Hepatocyte (in vitro differentiated cells): ENCODE results near the gene EDC3. TPM values are rescaled to one million over a fixed set of nuclear protein-coding genes. Genes with fewer than 3 reads are reported as not detected.

Experiments
- DNase-seq: peaks from one replicate; pipeline ENCODE4 v3.0.0-alpha.2; 2016; ENCODE audit warnings: low spot score
- H2AFZ ChIP-seq: fragments of 200-600 bp; sonication (generic); 2 replicates; pipeline ENCODE4 v1.6.0; 2016; ENCODE audit warnings: antibody characterized with exemption, mild to moderate bottlenecking
- H3K27ac ChIP-seq: fragments of 200-600 bp; sonication (generic); 2 replicates; pipeline ENCODE4 v1.5.1; 2016; ENCODE audit warnings: mild to moderate bottlenecking
- H3K27me3 ChIP-seq: fragments of 200-600 bp; sonication (generic); 2 replicates; pipeline ENCODE4 v1.6.1; 2016
- H3K36me3 ChIP-seq: fragments of 200-600 bp; sonication (generic); replicated peaks from 2 replicates; pipeline ENCODE4 v1.5.1; 2016; ENCODE audit warnings: low read depth; ENCODE audit not compliant: insufficient read depth
- H3K4me1 ChIP-seq: fragments of 200-600 bp; sonication (generic); 2 replicates; pipeline ENCODE4 v1.5.1; 2016; ENCODE audit warnings: mild to moderate bottlenecking, moderate library complexity; ENCODE audit not compliant: insufficient read depth
- H3K4me2 ChIP-seq: fragments of 200-600 bp; sonication (generic); 2 replicates; pipeline ENCODE4 v1.6.0; 2016
- H3K4me3 ChIP-seq: fragments of 200-600 bp; sonication (generic); 2 replicates; pipeline ENCODE4 v1.5.1; 2016; ENCODE audit warnings: mild to moderate bottlenecking
- H3K79me2 ChIP-seq: fragments of 200-600 bp; sonication (generic); 2 replicates; pipeline ENCODE4 v1.6.0; 2017; ENCODE audit warnings: mild to moderate bottlenecking
- H3K9me2 ChIP-seq: fragments of 200-600 bp; sonication (generic); replicated peaks from 2 replicates; pipeline ENCODE4 v1.6.0; 2017; ENCODE audit warnings: mild to moderate bottlenecking; ENCODE audit not compliant: insufficient read depth
- H3K9me3 ChIP-seq: fragments of 200-600 bp; sonication (generic); 2 replicates; pipeline ENCODE4 v1.5.1; 2016; ENCODE audit warnings: low read depth, mild to moderate bottlenecking
- H4K20me1 ChIP-seq: fragments of 200-600 bp; sonication (generic); 2 replicates; pipeline ENCODE4 v1.6.0; 2016; ENCODE audit warnings: mild to moderate bottlenecking; ENCODE audit not compliant: insufficient read depth, poor library complexity, severe bottlenecking
- CTCF ChIP-seq: fragments of 200-600 bp; sonication (generic); IDR thresholded peaks from 2 replicates; pipeline ENCODE4 v1.5.1; 2016; ENCODE audit warnings: antibody characterized with exemption, mild to moderate bottlenecking; ENCODE audit not compliant: poor library complexity
- EZH2 ChIP-seq: fragments of 200-600 bp; sonication (generic); IDR thresholded peaks from 2 replicates; pipeline ENCODE4 v1.6.1; 2016; ENCODE audit warnings: antibody characterized with exemption, mild to moderate bottlenecking, borderline replicate concordance
- EZH2phosphoT487 ChIP-seq: fragments of 200-600 bp; sonication (generic); IDR thresholded peaks from one replicate; pipeline ENCODE4 v1.6.1; 2018; ENCODE audit warnings: antibody characterized with exemption, mild to moderate bottlenecking, low read depth, moderate library complexity; ENCODE audit not compliant: unreplicated experiment, severe bottlenecking
- WGBS: methylation state at CpG from one replicate; pipeline ENCODE4 v1.1.6; 2016; ENCODE audit warnings: low lambda C conversion rate; ENCODE audit errors: missing lambda C conversion rate; 5-methylcytosine and 5-hydroxymethylcytosine counted together
- polyA plus RNA-seq: library from polyadenylated mRNA; unstranded; fragments of >200 nt; fragmentation: Nextera tagmentation; extraction: Ambion mirVana; gene quantifications from 2 replicates; pipeline ENCODE4 v1.2.1, GENCODE V29; 2016
- total RNA-seq: library from RNA; depleted of rRNA; stranded (reverse); fragments of >200 nt; gene quantifications from 2 replicates; pipeline ENCODE4 v1.2.3, GENCODE V29; 2014

Gene EDC3
- total and polyA plus RNA-seq, 2 experiments from 2014 or later: 11.5 to 31.4 TPM

- H4K20me1 ChIP-seq: no peaks in the 10 kb centered on the region
- no peaks in the 10 kb centered on the region for H3K9me3 ChIP-seq
- no peaks in the 10 kb centered on the region for H3K36me3 ChIP-seq
- H3K4me3 ChIP-seq: no peak overlapping the region
- no peak for DNase-seq
- H3K27me3 ChIP-seq: no peaks in the 10 kb centered on the region
- H3K4me1 ChIP-seq: no peaks in the 10 kb centered on the region
- no peak for TF ChIP-seq CTCF
- TF ChIP-seq EZH2: no peak
- no peak for TF ChIP-seq EZH2phosphoT487
- H3K27ac ChIP-seq: no peak overlapping the region
- no peaks in the 10 kb centered on the region for H3K9me2 ChIP-seq
- WGBS: 99% methylated on average over 5 of the region's 5 CpGs
- no peaks in the 10 kb centered on the region for H3K79me2 ChIP-seq
- no peak overlapping the region for H3K4me2 ChIP-seq
- no peak overlapping the region for H2AFZ ChIP-seq
These were observed 100.6 kb downstream of the EDC3 start for GRCh38 chr15:74595271-74595670.

GRCh38 chr15:74594455-74594854 is 101.4 kb downstream of the EDC3 start:
- Histone ChIP-seq H3K9me2 (no peaks in the 10 kb centered on the region), H3K27ac (no peak overlapping the region), H4K20me1 (no peaks in the 10 kb centered on the region), H2AFZ (no peak overlapping the region), H3K36me3 (no peaks in the 10 kb centered on the region), H3K4me3 (no peak overlapping the region), H3K4me1 (no peaks in the 10 kb centered on the region), H3K27me3 (no peaks in the 10 kb centered on the region), H3K4me2 (no peak overlapping the region), H3K9me3 (no peaks in the 10 kb centered on the region), H3K79me2 (no peaks in the 10 kb centered on the region)
- DNase-seq: no peak
- no peak for TF ChIP-seq CTCF
- no peak for TF ChIP-seq EZH2phosphoT487
- no peak for TF ChIP-seq EZH2
- 100% methylated on average over 4 of the region's 4 CpGs for WGBS

GRCh38 chr15:74593122-74593521 is 102.7 kb downstream of the EDC3 start:
- H4K20me1 ChIP-seq: no peaks in the 10 kb centered on the region
- H3K36me3 ChIP-seq: no peaks in the 10 kb centered on the region
- H3K27ac ChIP-seq: no peak overlapping the region
- H3K79me2 ChIP-seq: no peaks in the 10 kb centered on the region
- H3K4me1 ChIP-seq: no peaks in the 10 kb centered on the region
- H3K9me3 ChIP-seq: no peaks in the 10 kb centered on the region
- DNase-seq: no peak
- no peaks in the 10 kb centered on the region for H3K9me2 ChIP-seq
- no peak overlapping the region for H3K4me3 ChIP-seq
- no peak overlapping the region for H2AFZ ChIP-seq
- no peak overlapping the region for H3K4me2 ChIP-seq
- WGBS: 93% methylated on average over 7 of the region's 7 CpGs
- TF ChIP-seq CTCF (no peak), EZH2 (no peak), EZH2phosphoT487 (no peak)
- H3K27me3 ChIP-seq: no peaks in the 10 kb centered on the region

GRCh38 chr15:74592222-74592621 is 103.6 kb downstream of the EDC3 start:
- no peaks in the 10 kb centered on the region for H3K9me2 ChIP-seq
- H3K27me3 ChIP-seq: no peaks in the 10 kb centered on the region
- H3K4me3 ChIP-seq: no peak overlapping the region
- TF ChIP-seq CTCF: no peak
- TF ChIP-seq EZH2phosphoT487: no peak
- TF ChIP-seq EZH2: no peak
- H3K36me3 ChIP-seq: no peaks in the 10 kb centered on the region
- no peak overlapping the region for H3K27ac ChIP-seq
- H4K20me1 ChIP-seq: no peaks in the 10 kb centered on the region
- no peak overlapping the region for H3K4me2 ChIP-seq
- no peaks in the 10 kb centered on the region for H3K4me1 ChIP-seq
- 80% methylated on average over 3 of the region's 3 CpGs for WGBS
- no peak for DNase-seq
- no peaks in the 10 kb centered on the region for H3K9me3 ChIP-seq
- H2AFZ ChIP-seq: no peak overlapping the region
- no peaks in the 10 kb centered on the region for H3K79me2 ChIP-seq
